Heart right ventricle (tissue), 16 donors: ENCODE data around the gene SFT2D1. TPM values are rescaled to one million over a fixed set of nuclear protein-coding genes. Genes with fewer than 3 reads are reported as not detected.

ENCODE experiments used
- ATAC-seq, 8 donors: fragments of 200-7000 bp; cut with Tn5 transposase; one replicate each; pipeline ENCODE4 v1.9.1; 2020; ENCODE audit warnings: mild to moderate bottlenecking in 8 of 8, moderate library complexity in 8 of 8, moderate number of reproducible peaks in 1 of 8
- DNase-seq, 2 donors: peaks; one replicate each; pipeline ENCODE4 v3.0.0-alpha.2; 2020
- H3K27ac ChIP-seq, 10 donors: fragments of 200-600 bp; sonication (generic) in 2 of 10; one replicate each; pipeline versions ENCODE4 v1.5.0 to v1.8.0; 2020 to 2022; ENCODE audit warnings: mild to moderate bottlenecking in 3 of 10
- H3K27me3 ChIP-seq, 7 donors: fragments of 200-600 bp; one replicate each; pipeline ENCODE4 v1.8.0; 2021 to 2022; ENCODE audit warnings: mild to moderate bottlenecking in 2 of 7
- H3K36me3 ChIP-seq, 9 donors: fragments of 200-600 bp; sonication (generic) in 1 of 9; one replicate each; pipeline versions ENCODE4 v1.5.0 to v1.8.0; 2020 to 2022; ENCODE audit warnings: mild to moderate bottlenecking in 2 of 9
- H3K4me1 ChIP-seq, 9 donors: fragments of 200-600 bp; sonication (generic) in 1 of 9; one replicate each; pipeline versions ENCODE4 v1.5.0 to v1.8.0; 2020 to 2022; ENCODE audit warnings: mild to moderate bottlenecking in 4 of 9
- H3K4me3 ChIP-seq, 10 donors: fragments of 200-600 bp; sonication (generic) in 2 of 10; one replicate each; pipeline versions ENCODE4 v1.5.0 to v1.8.0; 2020 to 2022; ENCODE audit warnings: mild to moderate bottlenecking in 7 of 10, moderate library complexity in 2 of 10
- H3K9me3 ChIP-seq, 11 donors: fragments of 200-600 bp in 10 of 11; sonication (generic) in 2 of 11; one replicate each; pipeline versions ENCODE4 v1.5.0 to v1.8.0; 2013 to 2022; ENCODE audit warnings: mild to moderate bottlenecking in 2 of 11, control low read depth in 1 of 11, moderate library complexity in 1 of 11
- WGBS, 2 donors: extraction: QIAGEN DNeasy Blood & Tissue Kit; methylation state at CpG; one replicate each; pipeline ENCODE4 v1.1.7; 2013; ENCODE audit warnings: inconsistent platforms in 1 of 2; 5-methylcytosine and 5-hydroxymethylcytosine counted together
- intact Hi-C, 10 donors: fragments of 100-400 bp; cut with DNase I; formaldehyde crosslinking; loops; one replicate each; pipeline versions ENCODE4 v1.11.1 to v1.14.2; 2022
- polyA plus RNA-seq, 2 donors: library from polyadenylated mRNA; stranded (reverse); fragments of 200-250 nt; gene quantifications; one replicate each; pipeline ENCODE4 v1.2.3, GENCODE V29; 2013
- total RNA-seq, 10 donors: library from RNA; stranded (reverse); fragmentation: NEBNext Ultra II Directional in 3 of 10; extraction: Animal tissue kit (Norgen Biotek cat#: 25700) in 3 of 10; gene quantifications; one replicate each; pipeline versions ENCODE4 v1.2.1 to v1.2.4, GENCODE V29; 2021 to 2023
- TF ChIP-seq, protein P1 (sequence below), 9 donors: fragments of 200-600 bp; sonication (generic) in 2 of 9; IDR thresholded peaks; one replicate each; pipeline versions ENCODE4 v1.5.0 to v1.8.0; 2021 to 2022; ENCODE audit warnings: antibody characterized with exemption in 9 of 9, mild to moderate bottlenecking in 5 of 9, moderate library complexity in 1 of 9
- donor health status: Arrhythmogenic right ventricular cardiomyopathy.
- donor health status: ischemic (EF 13 %, LVEDD 7.1; RV severe dilation, severe dysfunction).
- donor health status: healthy with polysubstance abuse.
- donor health status: DM: no; HTN: yes; CAD: no.
- donor health status: DM: no; HTN: no; CAD: no.
- donor health status: ischemic (EF 25% LVEDD 6.9; RV normal size, moderate dysfunction).
- donor health status: ischemic (EF 25% LVEDD 5.7; RV mildly dilated, moderate dysfunction).
- donor health status: healthy.
- donor health status: DM: yes; HTN: yes; CAD: no.
- donor health status: Ischemic cardiomyopathy.
- donor health status: ischemic (EF 35%, LVEDD 5.7; RV mildly dilated, moderate dysfunction).
- donor health status: nonischemic (EF 11% LVEDD 7.7; RV severe dilation, severe dysfunction).
- donor health status: DM: yes; HTN: yes; CAD: no.
- donor health status: PGD.
- donor health status: ischemic (EF 29% LVEDD 5.4; RV normal size, mild dysfunction).
- donor health status: nonischemic (EF 23%, LVEDD 6.1; RV moderate dilation, normal function).

The SFT2D1 gene
- total and polyA plus RNA-seq, 12 donors = 15.6 to 43.6 (median 22.1) TPM

DNA sequence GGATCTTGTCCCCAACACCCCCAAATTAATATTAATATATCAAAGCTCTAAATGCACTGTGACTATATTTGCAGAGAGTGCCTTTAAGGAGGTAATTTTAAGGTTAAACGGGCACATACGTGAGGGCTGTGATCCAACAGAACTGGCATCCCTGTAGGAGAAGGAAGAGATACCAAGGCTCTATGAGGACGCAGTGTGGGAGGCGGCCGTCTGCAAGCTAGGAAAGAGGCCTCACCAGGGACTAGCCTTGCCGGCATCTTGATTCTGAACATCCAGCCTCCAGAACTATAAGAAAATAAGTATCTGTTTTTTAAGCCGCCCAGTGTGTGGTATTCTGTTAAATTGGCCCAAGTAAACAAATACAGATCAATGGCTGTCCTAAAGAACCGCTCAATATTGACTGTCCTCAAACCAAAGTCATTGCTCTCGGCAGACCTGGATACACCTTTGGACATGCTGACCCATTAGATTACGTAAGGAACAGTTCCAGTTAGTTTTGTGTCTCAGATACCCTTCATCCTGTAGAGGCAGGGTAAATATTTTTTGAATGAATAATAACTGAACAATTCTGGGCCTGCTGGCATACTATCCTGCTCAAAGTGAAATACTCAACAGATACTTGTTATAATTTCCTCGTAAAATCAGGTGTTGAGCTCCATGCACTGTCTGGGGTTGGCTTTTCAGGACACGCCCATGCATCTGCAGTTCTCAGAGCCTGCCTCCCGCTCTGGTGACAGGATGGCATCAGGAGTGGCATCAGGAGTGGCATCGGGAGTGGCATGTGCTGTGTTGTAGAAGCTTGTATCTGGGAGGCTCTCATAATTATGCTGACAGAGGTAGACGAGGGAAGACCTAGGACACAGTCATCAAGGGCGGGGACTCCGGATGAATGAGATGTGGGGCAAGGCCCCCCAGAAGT is 40.5 kb downstream of the SFT2D1 start:
- Histone ChIP-seq H3K4me1 (peaks cover 0 to 2% (median 0%) of the 10 kb centered on the region in 9 donors), H3K36me3 (no peaks in the 10 kb centered on the region), H3K27me3 (peaks cover 2 to 80% (median 50%) of the 10 kb centered on the region in 7 donors), H3K27ac (no peak overlapping the region), H3K4me3 (no peak overlapping the region), H3K9me3 (no peaks in the 10 kb centered on the region)
- intact Hi-C loops = no loop called here
- TF ChIP-seq, protein P1, sequence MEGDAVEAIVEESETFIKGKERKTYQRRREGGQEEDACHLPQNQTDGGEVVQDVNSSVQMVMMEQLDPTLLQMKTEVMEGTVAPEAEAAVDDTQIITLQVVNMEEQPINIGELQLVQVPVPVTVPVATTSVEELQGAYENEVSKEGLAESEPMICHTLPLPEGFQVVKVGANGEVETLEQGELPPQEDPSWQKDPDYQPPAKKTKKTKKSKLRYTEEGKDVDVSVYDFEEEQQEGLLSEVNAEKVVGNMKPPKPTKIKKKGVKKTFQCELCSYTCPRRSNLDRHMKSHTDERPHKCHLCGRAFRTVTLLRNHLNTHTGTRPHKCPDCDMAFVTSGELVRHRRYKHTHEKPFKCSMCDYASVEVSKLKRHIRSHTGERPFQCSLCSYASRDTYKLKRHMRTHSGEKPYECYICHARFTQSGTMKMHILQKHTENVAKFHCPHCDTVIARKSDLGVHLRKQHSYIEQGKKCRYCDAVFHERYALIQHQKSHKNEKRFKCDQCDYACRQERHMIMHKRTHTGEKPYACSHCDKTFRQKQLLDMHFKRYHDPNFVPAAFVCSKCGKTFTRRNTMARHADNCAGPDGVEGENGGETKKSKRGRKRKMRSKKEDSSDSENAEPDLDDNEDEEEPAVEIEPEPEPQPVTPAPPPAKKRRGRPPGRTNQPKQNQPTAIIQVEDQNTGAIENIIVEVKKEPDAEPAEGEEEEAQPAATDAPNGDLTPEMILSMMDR (IDR thresholded peaks at IDR 0.05) = no peak
- ATAC-seq (no peak), DNase-seq (no peak)
- WGBS, 2 donors = 87 to 94% methylated on average over 17 of the region's 17 CpGs

DNA sequence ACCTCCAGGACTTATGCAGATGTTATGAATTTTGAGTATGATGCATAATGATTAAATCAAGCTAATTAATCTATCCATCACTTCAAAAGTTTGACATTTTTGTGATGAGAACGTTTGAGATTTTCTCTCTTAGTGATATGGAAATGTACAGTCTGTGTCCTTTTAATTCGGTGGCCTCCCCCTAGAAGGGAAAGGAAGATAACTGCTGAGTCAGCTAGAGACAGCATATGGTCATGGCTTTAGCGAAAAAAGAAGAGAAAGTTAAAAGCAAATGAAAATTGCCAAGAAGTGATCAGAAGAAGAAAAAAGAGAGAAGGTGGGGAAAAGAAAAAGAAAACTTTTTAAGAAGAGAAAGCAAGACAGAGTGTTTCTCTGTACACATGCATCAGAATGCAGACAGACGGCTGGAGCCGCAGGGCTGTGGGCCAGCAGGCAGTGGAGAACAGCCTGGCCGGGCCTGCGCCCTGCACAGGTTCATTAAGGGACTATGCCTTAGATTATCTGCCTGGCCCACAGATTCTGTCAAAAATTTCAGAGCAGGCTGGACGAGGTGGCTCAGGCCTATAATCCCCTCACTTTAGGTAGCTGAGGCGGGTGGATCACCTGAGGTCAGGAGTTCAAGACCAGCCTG is 41.9 kb downstream of the SFT2D1 start:
- no peak for DNase-seq
- no peak overlapping the region for H3K4me3 ChIP-seq
- ATAC-seq = no peak
- no peak overlapping the region for H3K27ac ChIP-seq
- intact Hi-C loops = no loop called here
- no peaks in the 10 kb centered on the region for H3K36me3 ChIP-seq
- WGBS, 2 donors = 83 to 84% methylated on average over 9 of the region's 9 CpGs
- TF ChIP-seq, protein P1 (IDR thresholded peaks at IDR 0.05) = no peak
- H3K4me1 ChIP-seq = no peaks in the 10 kb centered on the region
- H3K9me3 ChIP-seq = peaks cover 0 to 3% (median 0%) of the 10 kb centered on the region in 11 donors
- peaks cover 0 to 74% (median 36%) of the 10 kb centered on the region in 7 donors for H3K27me3 ChIP-seq

DNA sequence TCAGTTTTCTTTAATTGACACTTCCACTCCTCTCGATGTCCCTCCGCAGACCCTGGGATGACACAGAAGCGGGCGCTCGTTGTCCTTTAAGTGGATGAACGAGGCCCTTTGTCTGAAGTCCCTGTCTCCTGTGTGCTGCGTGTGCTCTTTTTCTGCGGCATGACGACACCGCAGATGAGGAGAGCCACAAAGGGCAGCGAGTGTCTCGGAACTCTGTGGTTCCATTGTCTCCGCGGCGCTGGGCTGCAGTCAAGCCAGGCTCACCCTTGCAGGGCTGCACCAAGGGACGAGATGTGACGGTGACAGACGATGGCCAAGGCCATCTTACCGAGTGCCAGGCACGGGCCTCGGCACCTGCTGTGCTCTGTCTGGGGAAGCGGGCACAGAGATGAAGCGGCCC is 44.7 kb downstream of the SFT2D1 start:
- no peaks in the 10 kb centered on the region for H3K36me3 ChIP-seq
- peaks cover 0 to 3% (median 0%) of the 10 kb centered on the region in 11 donors for H3K9me3 ChIP-seq
- H3K4me3 ChIP-seq = no peak overlapping the region
- no peaks in the 10 kb centered on the region for H3K4me1 ChIP-seq
- H3K27ac ChIP-seq = no peak overlapping the region
- intact Hi-C loops = no loop called here
- WGBS, 2 donors = 92 to 94% methylated on average over 23 of the region's 23 CpGs
- peaks cover 0 to 51% (median 17%) of the 10 kb centered on the region in 7 donors for H3K27me3 ChIP-seq
- no peak for DNase-seq
- ATAC-seq = peak in 1 of 8 donors; percentile 17
- TF ChIP-seq, protein P1 (IDR thresholded peaks at IDR 0.05) = no peak

DNA sequence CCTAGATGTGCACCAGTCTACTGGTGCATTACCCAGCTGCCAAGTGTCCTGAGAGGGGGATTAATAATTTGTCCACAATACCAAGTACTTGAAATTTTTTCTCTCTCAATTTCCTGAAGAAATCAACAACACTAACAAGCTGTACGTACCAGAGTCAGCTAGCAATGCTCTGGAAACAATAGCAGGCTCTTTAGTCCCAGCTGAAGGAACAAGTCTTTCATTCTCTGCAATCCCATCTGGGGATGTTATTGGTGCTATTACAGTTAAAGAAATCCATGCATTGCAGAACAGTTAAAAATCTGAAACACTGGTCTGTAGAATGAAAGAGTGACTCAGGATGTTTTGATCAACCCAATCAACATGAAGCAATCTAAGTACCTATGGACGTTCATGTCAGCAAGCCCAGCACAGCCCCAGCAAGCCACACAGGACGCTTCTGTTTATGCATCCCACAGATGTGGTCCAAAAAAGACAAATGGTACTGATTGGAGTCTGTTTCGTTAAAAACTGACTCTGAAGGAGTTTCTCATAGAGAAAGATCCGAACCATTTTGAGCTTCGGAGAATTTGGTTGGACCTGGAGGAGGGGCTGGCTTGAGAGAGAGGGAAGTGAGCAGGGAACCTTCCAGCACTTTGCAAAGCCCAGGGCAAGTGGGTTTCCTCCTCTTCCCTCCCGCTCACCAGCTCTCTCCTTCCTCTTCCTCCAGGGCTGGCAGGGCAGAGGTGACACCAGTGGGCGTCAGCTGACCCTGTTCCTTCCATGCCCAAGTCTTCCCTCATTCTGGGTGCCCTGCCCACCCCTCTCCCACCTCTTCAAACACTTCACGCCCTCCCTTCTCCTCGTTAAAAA is 46.1 kb downstream of the SFT2D1 start:
- Histone ChIP-seq H3K4me3 (no peak overlapping the region), H3K27me3 (peaks cover 0 to 51% (median 14%) of the 10 kb centered on the region in 7 donors), H3K36me3 (no peaks in the 10 kb centered on the region), H3K9me3 (peaks cover 0 to 3% (median 0%) of the 10 kb centered on the region in 11 donors), H3K27ac (no peak overlapping the region), H3K4me1 (no peaks in the 10 kb centered on the region)
- WGBS, 2 donors = 79 to 85% methylated on average over 10 of the region's 10 CpGs
- ATAC-seq (no peak), DNase-seq (no peak)
- intact Hi-C loops = no loop called here
- TF ChIP-seq, protein P1 (IDR thresholded peaks at IDR 0.05) = no peak
